Glomerular visceral epithelial cell (primary cell): ENCODE results near the gene CCDC18.
"Not testable (repeated sequence)": the region's sequence is repeated elsewhere in the genome, so short reads cannot be mapped to it uniquely, and the experiment has no call there.

Source experiments
- DNase-seq: peaks from one replicate; pipeline ENCODE4 v3.0.0-alpha.2; 2016; ENCODE audit errors: extremely low spot score

Gene CCDC18

DNA sequence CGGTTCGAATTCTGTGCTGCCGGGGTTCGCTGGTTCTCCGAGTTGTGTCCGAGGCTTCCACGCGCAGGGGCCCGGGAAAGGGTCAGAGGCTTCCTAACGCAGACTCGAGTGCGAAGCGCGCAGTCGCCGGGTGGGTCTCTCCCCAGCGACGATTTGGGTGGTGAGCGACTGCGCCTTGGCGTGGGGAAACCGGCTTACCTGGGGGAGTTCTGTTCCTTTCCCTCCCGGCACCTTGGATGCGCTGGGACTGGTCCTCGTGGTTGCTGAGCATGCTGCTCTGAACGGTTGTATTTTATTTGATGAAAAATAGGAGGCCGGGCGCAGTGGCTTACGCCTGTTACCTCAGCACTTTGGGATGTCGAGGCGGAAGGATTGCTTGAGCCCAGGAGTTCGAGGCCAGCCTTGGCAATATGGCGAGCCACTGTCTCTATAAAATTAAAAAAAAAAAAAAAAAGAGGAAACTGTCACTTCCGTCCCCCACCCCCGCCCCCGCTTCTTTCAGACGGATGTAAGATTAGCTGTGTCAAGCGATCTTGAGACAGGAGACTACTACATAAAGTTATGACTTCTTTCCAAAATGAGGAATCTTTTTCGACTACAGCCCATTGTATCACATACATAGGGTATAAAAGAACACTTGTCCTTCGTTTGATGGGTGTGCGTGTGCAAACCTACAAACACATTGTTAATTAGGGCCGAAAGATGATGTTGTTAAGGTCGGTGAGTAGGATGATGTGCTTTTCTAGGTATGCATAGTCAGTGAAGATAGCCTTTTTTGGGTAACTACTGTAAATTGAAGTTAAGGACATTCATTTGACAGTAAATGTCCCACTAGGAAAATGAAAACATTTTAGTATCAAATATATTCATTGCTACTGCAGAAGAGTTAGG, at the start of gene CCDC18:
CCDC18 (plus strand) TSS at position 2 of the 891 bp plus-strand sequence. CDS start 2,638 bp downstream, outside the sequence.
- peak; percentile 68 for DNase-seq

GRCh38 chr1:93132638-93133037, 47.9 kb upstream of the CCDC18 start:
- DNase-seq: no peak

GRCh38 chr1:93136445-93136844, 44.1 kb upstream of the CCDC18 start:
- no peak for DNase-seq

- DNase-seq: no peak
Measured at GRCh38 chr1:93137604-93138292, 42.8 kb upstream of the CCDC18 start.

DNA sequence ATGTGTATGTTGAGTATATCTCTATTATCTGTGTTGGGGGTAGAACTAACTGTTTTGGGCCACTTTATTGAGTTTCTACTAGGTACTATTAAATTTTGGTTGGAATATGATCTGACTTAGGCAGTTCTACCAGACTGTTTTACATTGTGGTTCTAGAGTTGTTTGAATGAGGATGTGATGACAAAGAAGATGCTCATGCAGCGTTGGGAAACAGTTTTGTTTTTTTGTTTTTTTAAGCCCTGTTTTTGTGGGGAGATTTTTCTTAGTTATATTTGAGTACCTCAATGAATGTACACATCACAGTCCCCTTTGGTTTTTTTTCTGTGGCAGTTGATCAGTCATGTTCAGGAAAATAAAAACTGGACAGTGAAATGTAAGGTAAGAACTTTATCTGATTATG, 40.4 kb upstream of the CCDC18 start:
- DNase-seq: no peak

DNA sequence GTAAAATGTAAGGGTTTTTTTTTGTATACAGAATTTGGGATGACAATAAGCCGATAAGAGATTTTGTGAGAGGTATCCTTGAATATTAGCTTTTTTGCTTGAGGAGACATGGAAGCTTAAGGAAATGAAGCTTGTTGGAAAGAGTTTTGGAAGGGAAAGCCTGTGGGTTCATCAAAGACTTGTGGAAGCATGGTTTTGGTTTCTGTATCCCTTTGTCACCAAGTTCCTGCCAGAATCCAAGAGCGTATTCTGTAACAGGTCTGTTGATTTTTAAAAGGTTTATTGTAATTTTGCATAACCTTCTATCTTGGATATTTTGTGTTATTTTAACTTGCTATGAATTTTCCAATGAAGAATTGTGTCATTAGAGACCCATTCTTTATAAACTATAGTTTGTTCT, 38.4 kb upstream of the CCDC18 start:
- DNase-seq: no peak

- DNase-seq: no peak
Measured at GRCh38 chr1:93143136-93143535, 37.4 kb upstream of the CCDC18 start.

DNA sequence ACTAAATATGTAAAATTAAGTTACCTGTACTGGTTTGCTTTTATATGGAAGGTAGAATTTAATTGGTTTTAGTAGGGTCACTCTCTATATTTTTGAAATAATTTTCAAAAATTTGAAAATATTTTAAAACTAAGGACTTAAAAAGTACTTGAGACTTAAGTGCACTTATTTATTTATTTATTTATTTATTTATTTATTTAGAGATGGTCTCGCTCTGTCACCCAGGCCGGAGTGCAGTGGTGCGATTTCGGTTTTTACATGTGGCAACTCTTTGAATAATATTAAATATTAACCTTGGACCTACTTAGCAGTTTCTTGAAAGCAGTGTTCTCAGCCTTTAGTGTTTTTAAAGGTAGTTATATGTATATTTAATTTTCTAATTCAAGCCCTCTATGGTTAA, 36.8 kb upstream of the CCDC18 start:
- no peak for DNase-seq

DNA sequence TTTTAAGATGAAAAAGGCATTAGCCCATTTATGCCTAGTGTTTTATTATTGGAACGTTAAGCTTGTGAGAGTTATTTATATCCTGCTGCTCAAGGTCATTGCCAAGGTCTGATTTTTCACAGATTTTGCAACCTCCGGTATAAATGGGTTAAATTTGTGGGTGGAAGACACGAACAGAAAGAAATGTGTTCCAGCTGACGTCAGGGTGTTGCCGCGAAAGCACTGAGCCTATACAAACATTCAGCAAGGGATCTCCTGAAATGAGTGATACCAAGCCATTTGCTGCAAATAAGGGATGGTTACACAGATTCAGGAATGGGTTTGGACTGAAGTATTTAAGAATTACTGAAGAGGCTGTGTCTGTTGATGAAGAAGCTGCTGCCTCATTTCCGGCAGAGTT, 32.5 kb upstream of the CCDC18 start:
- no peak for DNase-seq

DNA sequence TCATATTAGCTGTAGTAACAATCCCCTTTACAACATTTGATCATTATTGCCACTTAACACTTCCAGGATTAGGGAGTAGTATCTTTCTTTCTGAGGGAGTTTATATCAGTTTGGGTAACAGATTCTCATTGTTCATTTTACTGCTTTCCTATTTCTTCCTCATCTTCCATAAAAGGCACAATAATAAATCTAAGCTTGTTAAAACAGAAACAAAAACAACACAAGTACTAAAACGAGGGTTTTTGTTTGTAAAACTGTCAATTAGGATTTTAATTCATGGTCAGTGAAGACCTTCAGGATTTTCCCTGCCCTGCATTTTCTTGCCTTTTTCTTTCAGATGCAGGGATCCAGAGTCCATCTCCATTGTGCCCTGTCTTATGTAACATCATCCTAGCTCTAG, 29.8 kb upstream of the CCDC18 start:
- no peak for DNase-seq

- DNase-seq: no peak
Measured at GRCh38 chr1:93151474-93151873, 29.1 kb upstream of the CCDC18 start.

DNA sequence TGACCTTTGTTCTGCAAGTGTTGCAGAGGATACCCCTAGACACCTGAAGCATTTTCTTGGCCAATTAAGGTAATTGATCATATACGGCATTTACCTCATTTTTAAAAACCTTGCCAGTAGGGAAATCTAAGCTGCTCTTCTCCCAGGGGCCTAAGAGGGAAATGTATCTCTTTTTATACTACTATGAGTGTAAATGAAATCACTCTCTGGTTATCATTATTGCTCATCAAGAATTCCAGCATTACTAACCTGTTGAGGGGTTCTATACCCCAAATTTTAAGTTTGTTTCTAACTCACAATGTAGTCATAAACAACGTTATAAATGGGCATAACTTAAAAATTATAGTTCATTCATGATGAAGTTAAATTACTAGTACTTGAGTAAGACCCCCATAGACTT, 27.7 kb upstream of the CCDC18 start:
- no peak for DNase-seq

DNA sequence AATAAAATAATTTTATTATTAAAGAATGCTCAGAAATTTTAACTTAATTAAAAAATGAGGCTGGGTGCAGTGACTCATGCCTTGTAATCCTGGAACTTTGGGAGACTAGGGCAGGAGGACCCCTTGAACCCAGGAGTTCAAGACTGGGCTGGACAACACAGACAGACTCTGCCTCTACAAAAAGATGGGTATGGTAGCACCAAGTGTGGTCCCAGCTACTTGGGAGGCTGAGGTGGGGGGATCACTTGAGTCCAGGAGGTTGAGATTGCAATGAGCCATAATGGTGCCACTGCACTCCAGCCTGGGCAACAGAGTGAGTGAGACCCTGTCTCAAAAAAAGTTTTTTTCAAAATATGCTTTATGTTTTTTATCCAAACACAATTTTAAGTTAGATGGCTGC, 25.6 kb upstream of the CCDC18 start:
- DNase-seq: no peak

- DNase-seq: no peak
Measured at GRCh38 chr1:93155335-93155734, 25.2 kb upstream of the CCDC18 start.

- DNase-seq: no peak
Measured at GRCh38 chr1:93159337-93159736, 21.2 kb upstream of the CCDC18 start.

GRCh38 chr1:93163314-93163713, 17.2 kb upstream of the CCDC18 start:
- not testable (repeated sequence) for DNase-seq

- no peak for DNase-seq
Measured at GRCh38 chr1:93164816-93165215, 15.7 kb upstream of the CCDC18 start.

DNA sequence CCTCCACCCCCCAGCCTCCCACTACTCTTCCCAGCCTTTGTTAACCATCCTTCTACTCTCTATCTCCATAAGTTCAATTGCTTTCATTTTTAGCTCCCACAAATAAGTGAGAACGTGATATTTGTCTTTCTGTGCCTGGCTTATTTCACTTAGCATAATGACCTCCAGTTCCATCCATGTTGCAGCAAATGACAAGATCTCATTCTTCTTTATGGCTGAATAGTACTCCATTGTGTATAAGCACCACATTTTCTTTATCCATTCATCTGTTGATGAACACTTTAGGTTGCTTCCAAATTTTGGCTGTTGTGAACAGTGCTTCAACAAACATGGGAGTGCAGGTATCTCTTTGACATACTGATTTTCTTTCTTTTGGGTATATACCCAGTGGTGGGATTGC, 14.6 kb upstream of the CCDC18 start:
- not testable (repeated sequence) for DNase-seq

DNA sequence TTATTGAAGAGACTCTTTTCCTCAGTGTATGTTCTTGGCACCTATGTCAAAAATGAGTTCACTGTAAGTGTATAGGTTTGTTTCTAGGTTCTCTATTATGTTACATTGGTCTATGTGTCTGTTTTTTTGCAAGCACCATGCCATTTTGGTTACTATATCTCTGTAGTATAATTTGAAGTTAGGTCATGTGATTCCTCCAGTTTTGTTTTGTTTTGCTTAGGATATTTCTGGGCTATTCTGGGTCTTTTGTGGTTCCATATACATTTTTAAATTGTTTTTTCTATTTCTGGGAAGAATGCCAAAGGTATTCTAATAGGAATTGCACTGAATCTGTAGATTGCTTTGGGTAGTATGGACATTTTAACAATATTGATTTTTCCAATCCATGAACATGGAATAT, 13.5 kb upstream of the CCDC18 start:
- no peak for DNase-seq

- DNase-seq: not testable (repeated sequence)
Measured at GRCh38 chr1:93170141-93170678, 10.3 kb upstream of the CCDC18 start.

DNA sequence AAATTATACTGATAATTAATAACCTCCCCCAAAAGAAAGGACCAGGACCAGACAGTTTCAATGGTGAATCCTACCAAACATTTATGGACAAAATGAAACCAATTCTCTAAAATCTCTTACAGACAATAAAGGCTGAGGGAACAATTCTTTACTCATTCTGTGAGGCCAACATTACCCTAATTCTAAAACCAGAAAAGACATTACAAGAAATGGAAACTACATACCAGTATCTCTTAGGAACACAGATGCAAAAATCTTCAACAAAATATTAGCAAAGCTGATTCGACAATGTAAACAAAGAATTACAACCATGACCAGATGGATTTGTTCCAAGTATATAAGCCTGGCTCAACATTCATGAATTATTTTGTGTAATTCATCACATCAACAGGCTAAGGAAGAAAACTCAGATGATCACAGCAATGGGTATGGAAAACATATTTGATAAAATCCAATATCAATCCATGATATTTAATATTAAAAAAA, 8.9 kb upstream of the CCDC18 start:
- DNase-seq: no peak

DNA sequence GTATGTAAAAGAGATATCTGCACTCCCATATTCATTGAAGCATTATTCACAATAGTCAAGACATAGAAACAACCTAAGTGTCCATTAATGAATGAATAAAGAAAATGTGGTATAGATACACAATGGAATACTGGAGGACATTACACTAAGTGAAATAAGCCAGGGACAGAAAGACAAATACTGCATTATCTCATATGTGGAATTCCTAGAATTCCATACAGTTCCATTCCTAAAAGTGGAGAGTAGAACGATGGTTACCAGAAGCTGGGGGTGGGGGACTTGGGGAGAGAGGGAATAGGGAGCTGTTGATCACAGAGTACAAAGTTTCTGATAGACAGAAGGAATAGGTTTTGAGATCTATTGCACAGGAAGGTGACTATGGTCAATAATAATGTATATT, 7.7 kb upstream of the CCDC18 start:
- DNase-seq: peak; percentile 21

DNA sequence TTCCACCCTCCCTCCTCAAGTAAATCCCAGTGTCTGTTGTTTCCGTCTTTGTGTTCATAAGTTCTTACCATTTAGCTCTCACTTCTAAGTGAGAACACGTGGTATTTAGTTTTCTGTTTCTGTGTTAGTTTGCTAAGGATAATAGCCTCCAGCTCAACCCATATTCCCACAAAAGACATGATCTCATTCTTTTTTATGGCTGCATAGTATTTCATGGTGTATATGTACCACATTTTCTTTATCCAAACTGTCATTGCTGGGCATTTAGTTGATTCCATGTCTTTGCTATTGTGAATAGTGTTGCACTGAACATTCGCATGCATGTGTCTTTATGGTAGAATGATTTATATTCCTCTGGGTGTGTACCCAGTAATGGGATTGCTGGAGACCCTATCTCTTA, 5.9 kb upstream of the CCDC18 start:
- DNase-seq: not testable (repeated sequence)
